HG02943 (cell line): Measurements from ENCODE around the gene ZIC3.
"Not testable (repeated sequence)": the region's sequence is repeated elsewhere in the genome, so short reads cannot be mapped to it uniquely, and the experiment has no call there.

ENCODE experiments used
- ATAC-seq: cut with Tn5 transposase; IDR thresholded peaks from one replicate; pipeline ENCODE4 v1.9.1; 2021; ENCODE audit warnings: mild to moderate bottlenecking, low read depth, moderate library complexity; ENCODE audit not compliant: unreplicated experiment

ZIC3 gene

DNA sequence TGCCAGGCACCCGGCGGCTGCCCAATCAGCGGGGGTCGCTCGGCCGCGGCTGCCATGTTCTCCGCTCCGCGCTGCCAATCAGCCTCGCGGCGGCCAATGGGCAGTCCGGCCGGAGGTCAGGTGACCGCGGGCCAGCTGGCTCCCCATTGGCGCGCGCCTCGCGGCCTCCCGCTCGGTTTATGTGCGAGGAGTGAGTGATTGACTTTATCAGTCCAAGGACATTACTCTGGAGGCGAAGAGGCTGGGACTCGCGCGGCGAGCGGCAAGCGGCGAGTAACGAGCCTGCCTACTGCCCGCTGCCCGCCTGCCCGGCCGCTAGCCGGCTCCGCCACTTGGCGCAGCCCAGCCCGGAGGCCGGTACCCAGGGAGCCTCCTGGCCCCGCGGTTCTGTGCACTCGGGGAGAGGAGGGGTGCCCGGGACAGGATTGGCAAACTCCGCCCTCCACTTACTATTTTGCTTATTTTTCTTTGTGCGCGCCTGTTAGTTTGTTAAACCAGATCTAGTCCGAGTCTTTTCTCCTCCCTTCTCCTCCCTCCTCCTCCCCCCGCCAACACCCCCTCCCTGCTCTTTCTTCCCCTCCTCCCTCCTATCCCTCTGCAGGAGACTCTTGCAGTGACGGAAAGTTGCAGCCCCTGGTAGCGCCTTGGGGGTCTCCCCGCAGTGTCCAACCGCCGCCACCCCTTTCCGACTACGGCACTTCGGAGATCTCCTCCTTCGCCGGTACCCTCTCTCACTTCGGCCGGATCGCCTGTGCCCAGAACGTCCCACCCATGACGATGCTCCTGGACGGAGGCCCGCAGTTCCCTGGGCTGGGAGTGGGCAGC, at the start of gene ZIC3:
Gene ZIC3, plus strand, starts transcription at position 207 of the 825 bp plus-strand sequence. Its CDS starts 565 bp downstream, at position 772.
- no peak for ATAC-seq

DNA sequence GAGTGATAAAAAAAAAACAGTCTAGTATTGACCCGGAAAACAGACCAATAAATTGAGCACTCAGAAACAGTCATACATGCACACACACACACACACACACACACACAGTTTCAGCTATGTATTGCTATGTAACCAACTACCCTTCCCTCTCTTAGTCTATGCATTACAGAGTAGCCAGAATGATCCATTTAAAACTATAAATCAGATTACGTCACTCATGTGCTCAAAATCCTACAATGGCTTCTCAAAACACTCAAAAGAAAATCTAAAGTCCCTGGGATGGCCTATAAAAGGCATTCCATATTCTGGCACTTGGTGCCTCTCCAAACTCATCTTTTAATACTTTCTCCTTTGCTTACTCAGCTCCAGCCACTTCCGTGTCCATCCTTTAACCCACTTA, 46.5 kb upstream of the ZIC3 start:
- no peak for ATAC-seq

DNA sequence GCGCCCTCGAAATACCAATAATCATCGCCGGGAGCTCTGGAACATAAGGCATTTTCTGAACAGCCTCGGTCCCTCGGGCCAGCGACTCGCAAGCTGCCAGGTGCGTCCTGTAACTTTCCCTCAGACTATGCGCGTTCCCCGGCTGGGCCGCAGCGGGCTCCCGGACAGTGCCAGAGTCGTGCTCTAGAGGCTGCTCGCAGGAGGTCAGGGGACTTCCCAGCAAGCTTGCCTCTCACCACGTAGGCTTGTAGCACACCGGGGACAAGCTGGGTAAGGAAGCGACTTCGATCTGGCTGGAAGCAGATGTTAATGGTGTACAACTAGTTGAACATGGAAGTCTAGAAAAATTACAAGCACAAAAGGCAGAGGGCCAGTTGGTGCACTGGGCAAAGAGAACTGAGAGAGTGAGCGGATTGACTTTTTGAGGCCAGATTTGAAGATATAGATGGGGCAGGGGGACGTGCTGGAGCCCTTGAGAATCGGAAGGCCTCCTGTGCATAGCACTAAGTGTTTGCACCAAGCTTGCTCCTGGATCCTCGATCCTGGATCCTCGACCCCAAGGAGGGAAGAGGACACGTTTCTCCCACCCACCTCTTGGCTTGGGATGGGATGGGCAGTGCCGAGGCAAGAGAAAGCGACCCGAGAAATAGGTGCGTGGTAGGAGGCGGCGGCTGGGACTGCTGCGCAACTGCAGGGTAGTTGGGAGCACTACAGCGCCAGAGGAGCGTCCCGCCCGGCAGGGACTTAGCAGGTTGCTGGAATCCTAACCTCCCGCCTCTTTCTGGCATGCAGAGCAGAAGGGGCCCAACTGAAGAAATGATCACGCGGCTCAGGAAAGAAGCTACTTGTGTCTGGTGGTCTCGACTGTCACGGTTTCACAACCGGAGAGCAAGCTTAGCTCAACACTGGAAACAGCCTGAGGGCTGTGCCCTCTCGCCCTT, 19.9 kb upstream of the ZIC3 start:
- no peak for ATAC-seq

DNA sequence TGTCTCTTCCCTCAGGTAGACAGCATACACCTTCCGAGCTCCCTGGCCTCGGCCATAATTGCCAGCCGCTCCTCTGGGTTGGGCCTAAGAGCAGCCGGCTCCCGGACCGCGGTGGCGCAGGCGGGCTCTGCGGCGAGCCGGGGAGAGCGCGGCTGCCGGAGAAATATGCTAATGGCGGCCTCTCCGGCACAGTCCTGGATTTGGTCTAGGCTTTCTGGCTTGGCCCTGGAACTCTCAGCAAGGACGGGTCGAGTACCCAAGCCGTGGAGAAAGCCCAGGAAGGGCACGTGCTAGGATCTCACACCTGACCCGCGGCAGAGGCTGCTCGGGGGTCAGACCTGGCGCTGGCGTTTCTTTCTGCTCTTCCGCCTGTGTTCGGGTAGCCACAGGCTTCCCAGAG, 18.6 kb upstream of the ZIC3 start:
- no peak for ATAC-seq

DNA sequence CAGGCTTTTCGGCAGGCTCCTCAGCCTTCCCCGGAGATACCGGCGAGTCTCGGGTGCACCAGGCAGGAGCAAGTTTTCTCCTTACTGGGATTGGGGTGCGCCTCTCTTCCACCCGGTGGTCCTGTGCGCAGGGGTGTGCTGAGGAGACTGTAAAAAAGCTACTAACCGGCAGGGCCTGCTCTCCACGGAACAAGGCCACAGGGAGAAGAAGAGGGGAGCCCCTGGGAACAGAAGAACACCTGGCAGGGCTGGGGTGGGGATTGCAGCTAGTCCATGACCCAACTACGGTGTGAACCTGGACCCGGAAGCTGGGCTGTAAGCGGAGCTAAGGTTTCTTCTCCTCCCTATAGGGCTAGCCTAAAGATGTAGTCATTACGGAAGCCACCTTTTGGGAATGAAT, 17.7 kb upstream of the ZIC3 start:
- ATAC-seq, result no peak

DNA sequence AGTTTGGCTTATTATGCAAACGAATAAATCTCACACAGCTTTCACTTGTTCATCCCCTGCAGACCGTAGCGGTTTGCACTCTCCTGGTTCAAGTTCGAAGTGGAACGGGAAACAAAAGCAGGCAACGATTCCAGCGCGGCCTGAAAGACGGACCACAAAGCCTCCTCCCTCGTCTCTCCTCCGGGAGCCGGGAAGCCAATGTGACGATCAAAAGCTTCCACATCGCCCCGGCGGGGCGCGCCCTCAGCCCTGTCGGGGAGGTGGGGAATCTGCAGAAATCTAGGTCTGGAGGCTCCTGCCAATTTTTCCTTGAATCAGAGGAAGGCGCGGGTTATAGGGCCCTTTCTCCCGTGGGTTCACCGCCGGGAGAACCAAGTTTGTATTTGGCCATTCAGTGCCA, 16.9 kb upstream of the ZIC3 start:
- no peak for ATAC-seq

DNA sequence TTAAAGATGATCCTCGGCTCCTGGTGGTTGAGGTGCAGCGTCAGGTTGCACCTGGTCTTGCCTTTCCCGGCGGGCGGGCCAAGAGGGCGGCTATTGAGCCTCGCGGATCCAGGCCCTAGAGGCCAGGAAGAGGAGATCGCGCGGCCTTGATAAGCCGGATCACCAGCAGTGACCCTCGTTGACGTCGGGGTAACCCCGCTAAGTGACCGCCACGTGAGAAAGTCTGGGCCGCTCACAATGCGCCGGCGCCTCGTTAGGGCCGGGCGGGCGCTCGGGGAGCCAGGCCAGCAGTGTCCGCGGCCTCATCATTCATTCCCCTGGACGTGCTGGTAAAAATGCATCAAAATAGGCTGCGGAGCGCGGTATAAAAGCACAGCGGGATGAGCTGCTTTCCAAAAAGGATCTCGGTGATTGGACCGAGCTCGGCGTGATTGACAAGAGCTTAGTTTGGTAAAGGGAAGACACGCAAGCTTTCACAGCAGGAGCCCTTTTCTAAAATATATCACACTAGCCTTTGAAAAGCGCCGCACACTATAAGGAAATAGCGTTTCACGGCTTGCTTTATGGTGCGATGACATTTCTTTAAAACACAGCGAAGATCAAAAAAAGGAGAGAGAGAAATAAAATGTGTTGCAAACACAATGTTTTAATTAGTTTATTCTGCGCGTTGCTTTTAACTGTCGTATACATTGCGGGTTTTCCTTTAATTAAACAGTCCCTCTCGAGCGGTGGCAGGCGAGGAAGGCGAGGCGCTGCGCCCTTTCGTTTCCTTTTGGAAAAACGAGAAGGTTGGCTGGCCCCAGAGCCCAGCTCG, 15.9 kb upstream of the ZIC3 start:
- no peak for ATAC-seq

DNA sequence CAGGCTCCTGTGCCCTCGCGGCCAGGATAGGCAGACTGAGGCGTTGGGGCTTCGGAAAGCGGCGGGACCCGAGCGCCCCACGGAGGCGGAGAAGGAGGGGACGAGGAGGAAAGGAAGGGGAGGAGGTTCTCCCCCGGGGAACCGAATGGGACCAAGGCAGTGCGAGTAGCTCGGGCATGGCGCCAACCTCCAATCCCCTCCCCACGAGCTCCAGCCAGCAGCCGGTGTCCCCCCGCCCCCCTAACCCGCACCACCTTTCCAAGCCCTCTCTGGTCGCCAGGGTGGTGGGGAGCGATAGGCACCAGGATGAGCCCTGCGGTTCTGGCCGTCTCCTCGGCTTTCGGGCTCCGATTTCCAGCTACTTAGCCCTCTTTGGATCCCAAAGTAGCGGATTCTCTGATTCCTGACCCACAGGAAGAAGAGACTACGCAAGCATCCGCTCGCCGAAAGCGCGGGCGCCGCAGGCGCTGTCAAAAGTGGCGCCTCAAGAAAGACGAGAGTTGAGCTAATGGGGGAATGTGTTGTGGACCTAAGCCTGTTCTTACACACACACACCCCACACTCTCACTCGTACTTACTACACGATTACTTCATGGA, 15.2 kb upstream of the ZIC3 start:
- no peak for ATAC-seq

DNA sequence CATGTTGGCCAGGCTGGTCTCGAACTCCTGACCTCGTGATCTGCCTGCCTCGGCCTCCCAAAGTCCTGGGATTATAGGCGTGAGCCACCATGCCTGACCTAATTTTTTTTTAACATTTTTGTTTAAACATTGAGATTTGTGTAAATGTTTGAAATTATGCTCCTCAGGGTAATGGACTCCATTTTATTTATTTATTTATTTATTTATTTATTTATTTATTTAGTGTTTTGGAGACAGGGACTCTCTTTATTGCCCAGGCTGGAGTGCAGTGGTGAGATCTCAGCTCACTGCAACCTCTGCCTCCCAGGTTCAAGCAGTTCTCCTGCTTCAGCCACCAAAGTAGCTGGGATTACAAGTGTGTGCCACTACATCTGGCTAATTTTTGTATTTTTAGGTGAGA, 13.8 kb upstream of the ZIC3 start:
- not testable (repeated sequence) for ATAC-seq

DNA sequence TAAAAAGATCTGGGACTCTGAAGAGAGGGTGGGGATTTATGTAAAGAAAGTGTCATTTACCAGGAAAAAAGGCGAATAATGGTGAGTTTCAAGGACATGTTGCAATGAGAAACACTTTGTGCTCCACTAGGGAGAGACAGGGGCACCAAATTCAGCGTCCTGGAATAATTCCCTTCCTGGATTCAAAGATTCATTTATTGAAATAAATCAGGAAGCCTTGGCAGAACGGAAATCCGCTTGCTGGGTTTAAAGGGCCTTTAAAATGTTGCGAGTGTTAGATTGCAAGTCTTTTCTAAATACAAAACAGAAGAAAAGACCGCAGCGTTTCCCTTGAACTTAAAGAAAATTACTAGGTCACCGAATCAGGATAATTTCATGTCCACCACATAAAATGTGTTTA, 3.8 kb upstream of the ZIC3 start:
- ATAC-seq, result no peak

DNA sequence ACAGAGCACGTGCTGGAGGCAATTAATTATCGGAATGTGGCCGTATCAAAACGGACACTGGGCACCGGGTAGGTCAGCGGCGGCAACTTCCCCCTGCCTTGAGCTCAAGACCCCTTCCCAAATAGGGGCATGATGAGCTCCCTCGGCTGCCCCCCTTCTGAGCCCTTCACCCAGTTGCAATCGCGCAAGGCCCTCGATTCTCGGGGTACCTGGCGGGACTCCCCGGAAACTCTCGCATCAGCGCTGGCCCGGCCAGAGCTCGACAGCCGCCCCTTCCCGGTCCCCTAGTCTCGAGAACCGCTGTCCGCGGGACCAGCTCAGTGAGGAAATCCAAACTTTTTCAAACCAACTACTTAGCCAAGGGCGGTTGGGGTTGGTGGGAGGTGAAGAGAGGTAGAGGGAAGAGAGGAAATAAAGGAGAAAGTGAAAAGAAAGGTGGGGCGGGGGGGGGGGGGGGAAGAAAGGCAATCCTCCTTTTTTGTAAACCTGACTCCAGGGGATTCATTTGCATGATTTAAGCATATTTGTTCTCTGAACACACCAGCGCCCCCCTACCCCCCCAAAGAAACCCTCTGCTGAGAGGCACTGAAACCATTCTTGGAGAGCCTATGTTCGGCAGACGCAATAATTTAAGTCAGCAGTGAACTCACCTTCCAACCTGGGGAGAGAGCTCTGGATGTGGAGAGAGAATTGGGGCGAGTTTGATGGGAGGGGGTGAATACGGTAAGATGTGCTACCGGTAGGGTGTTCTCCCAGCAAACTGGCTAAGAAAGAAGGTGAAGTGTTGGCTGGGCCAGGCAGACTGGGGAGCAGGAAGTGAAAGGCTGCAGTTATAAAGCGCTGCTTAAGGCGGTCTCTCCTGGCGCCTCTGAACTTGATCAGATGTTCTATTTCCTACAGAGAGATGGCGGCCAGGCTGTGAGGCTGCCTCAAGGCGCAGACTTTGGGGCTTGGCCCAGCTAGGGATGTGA, 2.0 kb upstream of the ZIC3 start:
- no peak for ATAC-seq

DNA sequence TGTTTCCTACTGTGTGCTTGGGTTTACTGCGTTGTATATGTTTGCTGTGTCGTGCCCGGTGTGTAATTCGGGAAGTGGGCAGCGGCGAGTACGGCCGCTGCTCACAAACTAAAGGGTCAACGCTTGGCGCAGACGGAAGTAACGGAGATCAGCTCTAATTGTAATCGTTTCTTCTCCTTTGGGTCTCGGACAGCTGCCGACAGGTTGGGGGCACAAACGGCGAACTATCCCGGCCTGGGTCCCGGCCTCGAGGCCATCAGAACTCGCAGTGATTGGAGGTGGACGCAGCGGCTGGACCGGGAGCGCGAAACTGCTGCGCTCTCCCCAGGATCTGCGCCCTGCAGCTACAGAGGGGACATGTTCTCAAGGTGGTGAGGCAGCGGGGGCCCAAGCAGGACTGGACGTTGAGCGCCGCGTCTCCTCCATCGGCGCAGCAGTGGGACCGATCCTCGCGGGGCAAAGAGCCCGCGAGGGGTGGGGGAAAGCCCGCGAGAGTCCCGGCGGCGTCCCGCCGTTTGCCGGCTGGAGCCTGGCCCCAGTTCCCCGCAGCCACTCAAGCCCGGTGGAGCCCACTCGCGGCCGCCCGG, 516 bp upstream of the ZIC3 start:
- ATAC-seq, result no peak

DNA sequence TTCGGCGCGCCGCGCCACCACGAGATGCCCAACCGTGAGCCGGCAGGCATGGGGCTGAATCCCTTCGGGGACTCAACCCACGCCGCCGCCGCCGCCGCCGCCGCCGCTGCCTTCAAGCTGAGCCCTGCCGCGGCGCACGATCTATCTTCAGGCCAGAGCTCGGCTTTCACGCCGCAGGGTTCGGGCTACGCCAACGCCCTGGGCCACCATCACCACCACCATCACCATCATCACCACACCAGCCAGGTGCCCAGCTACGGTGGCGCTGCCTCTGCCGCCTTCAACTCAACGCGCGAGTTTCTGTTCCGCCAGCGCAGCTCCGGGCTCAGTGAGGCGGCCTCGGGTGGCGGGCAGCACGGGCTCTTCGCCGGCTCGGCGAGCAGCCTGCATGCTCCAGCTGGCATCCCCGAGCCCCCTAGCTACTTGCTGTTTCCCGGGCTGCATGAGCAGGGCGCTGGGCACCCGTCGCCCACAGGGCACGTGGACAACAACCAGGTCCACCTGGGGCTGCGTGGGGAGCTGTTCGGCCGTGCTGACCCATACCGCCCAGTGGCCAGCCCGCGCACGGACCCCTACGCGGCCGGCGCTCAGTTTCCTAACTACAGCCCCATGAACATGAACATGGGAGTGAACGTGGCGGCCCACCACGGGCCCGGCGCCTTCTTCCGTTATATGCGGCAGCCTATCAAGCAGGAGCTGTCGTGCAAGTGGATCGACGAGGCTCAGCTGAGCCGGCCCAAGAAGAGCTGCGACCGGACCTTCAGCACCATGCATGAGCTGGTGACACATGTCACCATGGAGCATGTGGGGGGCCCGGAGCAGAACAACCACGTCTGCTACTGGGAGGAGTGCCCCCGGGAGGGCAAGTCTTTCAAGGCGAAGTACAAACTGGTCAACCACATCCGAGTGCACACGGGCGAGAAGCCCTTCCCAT, 1.1 kb downstream of the ZIC3 start:
- no peak for ATAC-seq

DNA sequence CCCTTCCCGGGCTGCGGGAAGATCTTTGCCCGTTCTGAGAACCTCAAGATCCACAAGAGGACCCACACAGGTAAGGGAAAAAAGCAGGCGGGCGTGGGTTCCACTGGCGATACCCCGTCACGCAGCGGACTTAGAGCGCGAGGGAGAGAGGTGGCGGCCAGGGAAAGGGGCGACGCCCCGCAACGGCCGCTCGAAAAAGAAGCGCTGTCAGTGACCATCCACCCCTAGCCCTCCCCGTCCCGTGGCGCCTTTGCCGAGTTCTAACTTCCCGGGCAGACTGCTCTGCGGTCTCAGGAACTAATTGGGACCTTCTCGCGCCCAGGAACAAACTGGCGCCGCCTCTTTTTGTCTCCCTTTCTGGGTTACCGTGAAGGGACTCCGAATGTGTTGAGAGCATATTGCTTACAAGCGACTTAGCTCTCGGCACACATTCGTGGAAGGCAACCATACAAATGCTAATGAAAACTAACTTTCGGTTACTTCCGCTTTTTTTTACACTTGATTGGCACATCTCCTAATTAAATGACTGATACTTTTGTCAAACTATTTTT, 1.8 kb downstream of the ZIC3 start:
- ATAC-seq, result no peak

DNA sequence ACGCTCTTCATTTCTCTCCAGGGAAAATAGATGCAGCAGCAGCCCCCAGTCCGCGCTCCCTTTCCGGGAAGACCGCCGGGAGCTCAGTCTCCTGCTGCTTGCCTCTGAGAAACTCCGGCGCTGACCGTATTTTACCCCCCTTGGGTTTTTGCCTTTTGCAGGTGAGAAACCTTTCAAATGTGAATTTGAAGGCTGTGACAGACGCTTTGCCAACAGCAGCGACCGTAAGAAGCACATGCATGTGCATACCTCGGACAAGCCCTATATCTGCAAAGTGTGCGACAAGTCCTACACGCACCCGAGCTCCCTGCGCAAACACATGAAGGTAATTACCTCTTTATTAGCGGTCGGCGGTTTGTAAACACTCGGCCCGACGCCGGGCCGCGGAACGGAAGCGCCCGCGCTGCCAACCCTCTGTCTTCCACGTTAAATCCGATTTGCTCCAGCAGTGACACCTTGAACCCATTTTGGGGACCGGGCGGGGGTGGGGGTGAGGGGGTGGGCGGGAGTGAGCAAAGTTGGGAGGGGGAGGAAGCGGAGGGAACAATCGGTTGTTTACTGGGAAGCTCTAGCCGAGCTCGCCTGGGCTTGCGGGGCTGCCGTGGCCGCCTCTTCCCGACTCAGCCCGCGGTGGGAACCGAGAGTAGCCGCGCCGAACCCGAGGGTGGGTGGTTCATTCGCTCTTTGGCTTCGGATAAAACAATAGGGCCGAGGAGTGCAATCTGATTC, 3.0 kb downstream of the ZIC3 start:
- ATAC-seq, result no peak

DNA sequence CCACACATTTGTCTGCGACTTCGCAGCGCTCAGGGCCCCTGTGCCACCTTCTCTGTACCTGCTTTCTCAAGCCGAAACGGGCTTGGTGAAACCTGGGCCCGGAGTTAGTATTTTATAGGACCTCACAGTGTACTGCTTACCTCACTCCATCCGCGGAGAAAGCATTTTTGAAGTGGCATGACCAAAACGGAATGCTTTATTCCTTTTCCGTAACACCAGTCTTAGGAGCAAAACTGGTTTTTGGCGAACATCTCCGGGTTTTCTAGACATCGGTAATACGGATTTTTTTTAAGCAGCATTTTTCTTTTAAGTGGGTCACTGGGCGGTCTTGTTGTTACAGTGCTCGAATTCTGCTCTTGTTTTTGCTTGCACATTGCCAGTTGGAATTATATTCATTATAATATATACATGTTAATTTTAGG, 3.6 kb downstream of the ZIC3 start:
- no peak for ATAC-seq
